ENCODE data around the gene REXO5.
"Not testable (repeated sequence)": the region's sequence is repeated elsewhere in the genome, so short reads cannot be mapped to it uniquely, and the experiment has no call there.

Gene REXO5

GRCh38 chr16:20799599-20799998 is 6.7 kb upstream of the REXO5 start:
- no peak for DNase-seq (ENCODE audit: low read depth, low spot score)

GRCh38 chr16:20801278-20801677 is 5.0 kb upstream of the REXO5 start:
- no peak for DNase-seq (ENCODE audit: low read depth, low spot score)

- no peak for DNase-seq (ENCODE audit: low read depth, low spot score)
Measured at GRCh38 chr16:20803192-20803560, 3.2 kb upstream of the REXO5 start.

GRCh38 chr16:20803561-20804214 is 2.6 kb upstream of the REXO5 start:
- DNase-seq (ENCODE audit: low read depth, low spot score) = no peak

- not testable (repeated sequence) for DNase-seq (ENCODE audit: low read depth, low spot score)
Measured at GRCh38 chr16:20805684-20806167, 601 bp upstream of the REXO5 start.

GRCh38 chr16:20807862-20808261 is 1.5 kb downstream of the REXO5 start:
- DNase-seq (ENCODE audit: low read depth, low spot score) = no peak

GRCh38 chr16:20811889-20812439 is 5.6 kb downstream of the REXO5 start:
- DNase-seq (ENCODE audit: low read depth, low spot score) = no peak

GRCh38 chr16:20812510-20812909 is 6.2 kb downstream of the REXO5 start:
- no peak for DNase-seq (ENCODE audit: low read depth, low spot score)

- DNase-seq (ENCODE audit: low read depth, low spot score) = no peak
Measured at GRCh38 chr16:20814784-20815183, 8.5 kb downstream of the REXO5 start.

GRCh38 chr16:20818929-20819585 is 12.7 kb downstream of the REXO5 start:
- no peak for DNase-seq (ENCODE audit: low read depth, low spot score)

GRCh38 chr16:20821682-20822081 is 15.4 kb downstream of the REXO5 start:
- DNase-seq (ENCODE audit: low read depth, low spot score) = no peak

- no peak for DNase-seq (ENCODE audit: low read depth, low spot score)
Measured at GRCh38 chr16:20822521-20823325, 16.4 kb downstream of the REXO5 start.

GRCh38 chr16:20826039-20826566 is 19.8 kb downstream of the REXO5 start:
- no peak for DNase-seq (ENCODE audit: low read depth, low spot score)

- no peak for DNase-seq (ENCODE audit: low read depth, low spot score)
Measured at GRCh38 chr16:20829536-20829935, 23.2 kb downstream of the REXO5 start.

GRCh38 chr16:20830372-20830771 is 24.0 kb downstream of the REXO5 start:
- no peak for DNase-seq (ENCODE audit: low read depth, low spot score)

- DNase-seq (ENCODE audit: low read depth, low spot score) = no peak
Measured at GRCh38 chr16:20833086-20833485, 26.8 kb downstream of the REXO5 start.

- no peak for DNase-seq (ENCODE audit: low read depth, low spot score)
Measured at GRCh38 chr16:20838240-20838639, 31.9 kb downstream of the REXO5 start.

GRCh38 chr16:20839504-20839903 is 33.2 kb downstream of the REXO5 start:
- DNase-seq (ENCODE audit: low read depth, low spot score) = no peak

GRCh38 chr16:20844054-20844453 is 37.7 kb downstream of the REXO5 start:
- no peak for DNase-seq (ENCODE audit: low read depth, low spot score)

GRCh38 chr16:20844588-20844987 is 38.3 kb downstream of the REXO5 start:
- no peak for DNase-seq (ENCODE audit: low read depth, low spot score)

- DNase-seq (ENCODE audit: low read depth, low spot score) = no peak
Measured at GRCh38 chr16:20846030-20846429, 39.7 kb downstream of the REXO5 start.

- no peak for DNase-seq (ENCODE audit: low read depth, low spot score)
Measured at GRCh38 chr16:20846551-20846950, 40.2 kb downstream of the REXO5 start.
